ENCODE data around the gene VPS13C.

DNA sequence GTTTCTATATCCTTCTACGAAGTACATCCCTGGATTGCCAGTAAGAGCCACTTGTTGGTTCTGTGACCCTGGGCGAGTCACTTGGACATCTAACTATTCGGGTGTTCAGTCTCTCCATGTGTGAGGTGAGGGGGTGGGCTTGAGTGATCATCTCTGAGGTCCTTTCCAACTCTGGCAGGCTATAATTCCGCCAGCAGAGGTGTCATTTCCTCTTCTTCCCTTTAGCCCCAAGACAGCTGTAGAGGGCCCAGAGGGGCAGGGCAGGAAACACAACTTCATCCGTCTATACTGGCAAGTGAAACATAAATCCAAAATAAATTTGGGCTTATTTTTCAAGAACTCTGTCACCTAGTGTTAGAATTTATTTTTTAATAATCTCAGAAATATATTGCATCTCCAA is 44.6 kb upstream of the VPS13C start:
- TF ChIP-seq, protein P1, sequence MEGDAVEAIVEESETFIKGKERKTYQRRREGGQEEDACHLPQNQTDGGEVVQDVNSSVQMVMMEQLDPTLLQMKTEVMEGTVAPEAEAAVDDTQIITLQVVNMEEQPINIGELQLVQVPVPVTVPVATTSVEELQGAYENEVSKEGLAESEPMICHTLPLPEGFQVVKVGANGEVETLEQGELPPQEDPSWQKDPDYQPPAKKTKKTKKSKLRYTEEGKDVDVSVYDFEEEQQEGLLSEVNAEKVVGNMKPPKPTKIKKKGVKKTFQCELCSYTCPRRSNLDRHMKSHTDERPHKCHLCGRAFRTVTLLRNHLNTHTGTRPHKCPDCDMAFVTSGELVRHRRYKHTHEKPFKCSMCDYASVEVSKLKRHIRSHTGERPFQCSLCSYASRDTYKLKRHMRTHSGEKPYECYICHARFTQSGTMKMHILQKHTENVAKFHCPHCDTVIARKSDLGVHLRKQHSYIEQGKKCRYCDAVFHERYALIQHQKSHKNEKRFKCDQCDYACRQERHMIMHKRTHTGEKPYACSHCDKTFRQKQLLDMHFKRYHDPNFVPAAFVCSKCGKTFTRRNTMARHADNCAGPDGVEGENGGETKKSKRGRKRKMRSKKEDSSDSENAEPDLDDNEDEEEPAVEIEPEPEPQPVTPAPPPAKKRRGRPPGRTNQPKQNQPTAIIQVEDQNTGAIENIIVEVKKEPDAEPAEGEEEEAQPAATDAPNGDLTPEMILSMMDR (IDR thresholded peaks at IDR 0.05 in 4 of 5, conservative IDR thresholded peaks at IDR 0.05 in 1 of 5): no peak
- no peak for TF ChIP-seq POLR2A (IDR thresholded peaks at IDR 0.05)
